SJSA1 (cell line): Measurements from ENCODE around the gene SBF1. TPM values are rescaled to one million over a fixed set of nuclear protein-coding genes. Genes with fewer than 3 reads are reported as not detected.
A peak's percentile ranks its signal among the peaks of the same experiment; 100 is the strongest.

Experiments used
- DNase-seq, 2 experiments: peaks; one replicate each; pipeline ENCODE4 v3.0.0-alpha.2; 2015 to 2020; ENCODE audit warnings: low spot score in 2 of 2, low read depth in 1 of 2
- H3K27ac ChIP-seq: fragments of 250-450 bp; sonication (Bioruptor Pico); 2 replicates; pipeline ENCODE4 v1.5.1; 2020; ENCODE audit warnings: mild to moderate bottlenecking, moderate library complexity
- H3K27me3 ChIP-seq: fragments of 250-450 bp; sonication (Bioruptor Pico); replicated peaks from 2 replicates; pipeline ENCODE4 v1.5.1; 2020; ENCODE audit warnings: mild to moderate bottlenecking, moderate library complexity
- H3K36me3 ChIP-seq: fragments of 250-450 bp; sonication (Bioruptor Pico); 2 replicates; pipeline ENCODE4 v1.5.1; 2020; ENCODE audit warnings: mild to moderate bottlenecking
- H3K4me1 ChIP-seq: fragments of 250-450 bp; sonication (Bioruptor Pico); replicated peaks from 2 replicates; pipeline ENCODE4 v1.6.1; 2021; ENCODE audit warnings: mild to moderate bottlenecking
- H3K4me3 ChIP-seq: fragments of 250-450 bp; sonication (Bioruptor Pico); 2 replicates; pipeline ENCODE4 v1.5.1; 2020; ENCODE audit warnings: mild to moderate bottlenecking
- H3K9me3 ChIP-seq: fragments of 250-450 bp; sonication (Bioruptor Pico); replicated peaks from 2 replicates; pipeline ENCODE4 v1.5.1; 2020; ENCODE audit warnings: mild to moderate bottlenecking
- total RNA-seq: library from RNA; depleted of rRNA; stranded (reverse); fragments of >200 nt; shearing (Covaris generic); gene quantifications from 2 replicates; pipeline ENCODE4 v1.2.3, GENCODE V29; 2014

The SBF1 gene
- total RNA-seq, 1 experiment from 2014 or later, result 87.9 TPM

- Histone ChIP-seq H3K9me3 (no peaks in the 10 kb centered on the region), H3K4me3 (peak overlapping the region; percentile 94), H3K27me3 (peaks cover 3% of the 10 kb centered on the region; the same call in 1 of the 2 replicates), H3K27ac (peak overlapping the region; percentile 42), H3K36me3 (peaks cover 33% of the 10 kb centered on the region), H3K4me1 (peaks cover 34% of the 10 kb centered on the region)
- DNase-seq, result peak; percentile 56 to 66
Measured at GRCh38 chr22:50473855-50474671, 772 bp downstream of the SBF1 start.

GRCh38 chr22:50473088-50473487, 1.7 kb downstream of the SBF1 start:
- H3K36me3 ChIP-seq, result peaks cover 37% of the 10 kb centered on the region
- DNase-seq, result no peak
- no peaks in the 10 kb centered on the region for H3K27me3 ChIP-seq
- no peak overlapping the region for H3K4me3 ChIP-seq
- H3K4me1 ChIP-seq, result peaks cover 34% of the 10 kb centered on the region
- no peaks in the 10 kb centered on the region for H3K9me3 ChIP-seq
- no peak overlapping the region for H3K27ac ChIP-seq

GRCh38 chr22:50471962-50472361, 2.9 kb downstream of the SBF1 start:
- no peak overlapping the region for H3K27ac ChIP-seq
- H3K36me3 ChIP-seq, result peaks cover 44% of the 10 kb centered on the region
- DNase-seq, result no peak
- H3K4me1 ChIP-seq, result peaks cover 34% of the 10 kb centered on the region
- H3K27me3 ChIP-seq, result no peaks in the 10 kb centered on the region
- no peak overlapping the region for H3K4me3 ChIP-seq
- H3K9me3 ChIP-seq, result no peaks in the 10 kb centered on the region

GRCh38 chr22:50471197-50471847, 3.5 kb downstream of the SBF1 start:
- DNase-seq, result no peak
- Histone ChIP-seq H3K4me1 (peaks cover 34% of the 10 kb centered on the region), H3K36me3 (peaks cover 51% of the 10 kb centered on the region), H3K27me3 (no peaks in the 10 kb centered on the region), H3K27ac (no peak overlapping the region), H3K9me3 (no peaks in the 10 kb centered on the region), H3K4me3 (no peak overlapping the region)

GRCh38 chr22:50470491-50470890, 4.3 kb downstream of the SBF1 start:
- DNase-seq, result no peak
- Histone ChIP-seq H3K4me3 (no peak overlapping the region), H3K4me1 (peaks cover 32% of the 10 kb centered on the region), H3K9me3 (no peaks in the 10 kb centered on the region), H3K27ac (no peak overlapping the region), H3K36me3 (peaks cover 59% of the 10 kb centered on the region), H3K27me3 (no peaks in the 10 kb centered on the region)

GRCh38 chr22:50469377-50470305, 5.2 kb downstream of the SBF1 start:
- H3K4me3 ChIP-seq, result no peak overlapping the region
- H3K4me1 ChIP-seq, result peaks cover 26% of the 10 kb centered on the region
- H3K27me3 ChIP-seq, result no peaks in the 10 kb centered on the region
- H3K27ac ChIP-seq, result no peak overlapping the region
- DNase-seq, result peak; percentile 24 to 68
- H3K9me3 ChIP-seq, result no peaks in the 10 kb centered on the region
- peaks cover 66% of the 10 kb centered on the region for H3K36me3 ChIP-seq

GRCh38 chr22:50468626-50469025, 6.2 kb downstream of the SBF1 start:
- Histone ChIP-seq H3K27ac (no peak overlapping the region), H3K4me1 (peaks cover 20% of the 10 kb centered on the region), H3K4me3 (no peak overlapping the region), H3K9me3 (no peaks in the 10 kb centered on the region), H3K27me3 (no peaks in the 10 kb centered on the region), H3K36me3 (peaks cover 69% of the 10 kb centered on the region)
- DNase-seq, result no peak

- Histone ChIP-seq H3K27ac (no peak overlapping the region), H3K4me3 (no peak overlapping the region), H3K4me1 (peaks cover 14% of the 10 kb centered on the region), H3K36me3 (peaks cover 69% of the 10 kb centered on the region), H3K9me3 (no peaks in the 10 kb centered on the region), H3K27me3 (no peaks in the 10 kb centered on the region)
- no peak for DNase-seq
Measured at GRCh38 chr22:50467773-50468440, 6.9 kb downstream of the SBF1 start.

GRCh38 chr22:50467341-50467740, 7.5 kb downstream of the SBF1 start:
- no peaks in the 10 kb centered on the region for H3K27me3 ChIP-seq
- no peak overlapping the region for H3K27ac ChIP-seq
- peaks cover 68% of the 10 kb centered on the region for H3K36me3 ChIP-seq
- no peak for DNase-seq
- no peaks in the 10 kb centered on the region for H3K9me3 ChIP-seq
- H3K4me3 ChIP-seq, result no peak overlapping the region
- H3K4me1 ChIP-seq, result peaks cover 14% of the 10 kb centered on the region

- Histone ChIP-seq H3K4me3 (no peak overlapping the region), H3K9me3 (no peaks in the 10 kb centered on the region), H3K27me3 (no peaks in the 10 kb centered on the region), H3K27ac (no peak overlapping the region), H3K4me1 (peaks cover 9% of the 10 kb centered on the region), H3K36me3 (peaks cover 78% of the 10 kb centered on the region)
- DNase-seq, result no peak
Measured at GRCh38 chr22:50465066-50465930, 9.5 kb downstream of the SBF1 start.

- DNase-seq, result no peak
- H3K36me3 ChIP-seq, result peaks cover 86% of the 10 kb centered on the region
Measured at GRCh38 chr22:50464451-50464850, 10.4 kb downstream of the SBF1 start.

GRCh38 chr22:50463188-50463900, 11.5 kb downstream of the SBF1 start:
- Histone ChIP-seq H3K9me3 (no peaks in the 10 kb centered on the region), H3K27ac (no peak overlapping the region), H3K4me1 (no peaks in the 10 kb centered on the region), H3K4me3 (no peak overlapping the region), H3K27me3 (no peaks in the 10 kb centered on the region), H3K36me3 (peaks cover 94% of the 10 kb centered on the region)
- DNase-seq, result no peak

More at GRCh38 chr22:50464451-50464850, 10.4 kb downstream of the SBF1 start:
- H3K27ac ChIP-seq, result no peak overlapping the region
- no peaks in the 10 kb centered on the region for H3K27me3 ChIP-seq
- peaks cover under 1% of the 10 kb centered on the region for H3K4me1 ChIP-seq
- no peak overlapping the region for H3K4me3 ChIP-seq
- no peaks in the 10 kb centered on the region for H3K9me3 ChIP-seq
